Naive thymus-derived CD4-positive, alpha-beta T cell (primary cell): ENCODE results near the gene ATP2B2. TPM values are rescaled to one million over a fixed set of nuclear protein-coding genes. Genes with fewer than 3 reads are reported as not detected.

Experiments
- ATAC-seq: fragments of 150-1000 bp; cut with Tn5 transposase; 2 replicates; pipeline ENCODE4 v1.10.0; 2021; ENCODE audit warnings: mild to moderate bottlenecking, moderate library complexity
- CTCF ChIA-PET: fragments of 350-600 bp; sonication (Branson Sonifier 250); formaldehyde crosslinking; loops from one replicate; lab custom pipeline; 2021; ENCODE audit warnings: antibody characterized with exemption; lab: Charles Lee
- POLR2A ChIA-PET: fragments of 350-600 bp; sonication (Branson Sonifier 250); formaldehyde crosslinking; loops from one replicate; lab custom pipeline; 2021; ENCODE audit warnings: antibody characterized with exemption, inconsistent platforms; lab: Charles Lee
- DNase-seq, 9 donors: peaks; one replicate each; pipeline versions ENCODE4 v3.0.0 to v3.0.0-alpha.2; 2020 to 2022; ENCODE audit warnings: mixed read lengths in 1 of 9
- H3K27ac ChIP-seq: one replicate; pipeline ENCODE4 v1.7.0; 2013; ENCODE audit warnings: mild to moderate bottlenecking, low read depth, low read length, moderate library complexity
- H3K27me3 ChIP-seq, 2 donors: one replicate each; pipeline ENCODE4 v1.7.0; 2013; ENCODE audit warnings: low read length in 2 of 2, mild to moderate bottlenecking in 2 of 2, moderate library complexity in 2 of 2; ENCODE audit not compliant: control insufficient read depth in 2 of 2, insufficient read depth in 2 of 2
- H3K36me3 ChIP-seq, 3 experiments: 1 replicate in 2 of 3; 2 replicates in 1 of 3; pipeline ENCODE4 v1.7.0; 2013; ENCODE audit warnings: low read length in 3 of 3, mild to moderate bottlenecking in 3 of 3, moderate library complexity in 1 of 3; ENCODE audit not compliant: insufficient read depth in 3 of 3, control insufficient read depth in 2 of 3
- H3K4me1 ChIP-seq, 2 donors: one replicate each; pipeline ENCODE4 v1.7.0; 2013; ENCODE audit warnings: low read length in 2 of 2, mild to moderate bottlenecking in 2 of 2, moderate library complexity in 1 of 2; ENCODE audit not compliant: control insufficient read depth in 2 of 2, insufficient read depth in 2 of 2
- H3K4me3 ChIP-seq: 2 replicates; pipeline ENCODE4 v1.7.0; 2013; ENCODE audit warnings: mild to moderate bottlenecking, low read length
- H3K9me3 ChIP-seq, 3 experiments: 1 replicate in 2 of 3; 2 replicates in 1 of 3; pipeline ENCODE4 v1.7.0; 2013; ENCODE audit warnings: low read length in 3 of 3; ENCODE audit not compliant: control insufficient read depth in 2 of 3
- H3K27ac Mint-ChIP-seq, 9 donors: one replicate each; pipeline ENCODE4 v1.8.0; 2020 to 2022; ENCODE audit warnings: mixed read lengths in 9 of 9, mild to moderate bottlenecking in 8 of 9, moderate library complexity in 5 of 9, inconsistent platforms in 2 of 9
- H3K27me3 Mint-ChIP-seq, 5 donors: one replicate each; pipeline ENCODE4 v1.8.0; 2021 to 2022; ENCODE audit warnings: mixed read lengths in 5 of 5, mild to moderate bottlenecking in 1 of 5
- H3K36me3 Mint-ChIP-seq, 5 donors: one replicate each; pipeline ENCODE4 v1.8.0; 2020 to 2022; ENCODE audit warnings: mixed read lengths in 5 of 5, mild to moderate bottlenecking in 3 of 5, inconsistent platforms in 1 of 5
- H3K4me1 Mint-ChIP-seq, 7 donors: one replicate each; pipeline ENCODE4 v1.8.0; 2020 to 2022; ENCODE audit warnings: mixed read lengths in 7 of 7, mild to moderate bottlenecking in 3 of 7, inconsistent platforms in 1 of 7
- H3K4me3 Mint-ChIP-seq, 10 donors: one replicate each; pipeline ENCODE4 v1.8.0; 2020 to 2022; ENCODE audit warnings: mild to moderate bottlenecking in 10 of 10, mixed read lengths in 10 of 10, moderate library complexity in 6 of 10, inconsistent platforms in 2 of 10
- H3K9me3 Mint-ChIP-seq, 11 donors: one replicate each; pipeline ENCODE4 v1.8.0; 2020 to 2022; ENCODE audit warnings: mixed read lengths in 11 of 11, mild to moderate bottlenecking in 4 of 11, inconsistent platforms in 1 of 11, moderate library complexity in 1 of 11
- intact Hi-C, 2 donors: fragments of 100-400 bp; cut with micrococcal nuclease; formaldehyde crosslinking; loops; one replicate each; pipeline ENCODE4 v1.15.1; 2023
- polyA plus RNA-seq, 2 donors: library from polyadenylated mRNA; unstranded; fragments of 300-500 nt; fragmentation: Illumina TruSeq; gene quantifications; one replicate each; pipeline ENCODE4 v1.2.3, GENCODE V29; 2021
- total RNA-seq, 6 experiments: library from RNA in 5 of 6; stranded (reverse) in 5 of 6; gene quantifications; 1 replicate in 5 of 6; 2 replicates in 1 of 6; pipeline ENCODE4 v1.2.3 and lab custom pipeline; 2021 to 2026

ATP2B2 gene
- total and polyA plus RNA-seq, 7 experiments from 2014 or later, result not detected

DNA sequence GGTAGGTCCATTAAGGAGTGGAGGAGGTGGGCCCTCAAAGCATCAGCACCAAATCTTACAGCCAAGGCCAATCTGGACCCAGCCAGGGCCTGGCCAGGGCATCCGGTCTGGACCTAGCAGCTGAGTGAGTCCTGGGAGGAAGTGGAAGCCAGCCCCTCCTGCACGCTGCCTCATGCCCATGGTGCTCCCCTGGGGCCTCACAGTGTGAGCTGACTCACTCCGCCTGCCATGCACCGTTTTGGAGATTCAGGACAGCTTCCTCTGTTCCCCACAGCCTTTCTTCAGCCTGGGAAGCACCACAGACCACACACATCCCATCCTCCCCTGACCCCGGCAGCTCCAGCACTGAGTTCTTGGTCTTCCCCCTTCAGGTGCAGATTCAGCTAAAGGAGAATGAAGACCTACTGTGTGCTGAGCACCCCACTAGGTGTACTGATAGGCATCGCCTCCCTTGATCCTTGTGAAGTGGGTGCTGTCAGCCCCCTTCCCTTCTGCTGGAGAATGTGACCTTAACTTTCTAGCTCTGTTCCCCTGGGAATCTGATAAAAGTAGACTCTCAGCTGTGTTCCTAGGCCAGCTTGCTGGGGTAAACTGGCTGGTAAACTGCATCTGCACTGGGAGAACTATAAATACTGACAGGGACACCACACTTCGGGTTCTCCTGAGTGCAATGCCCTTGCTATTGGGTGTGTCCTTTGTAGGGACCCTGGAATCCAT is 147.6 kb downstream of the ATP2B2 start:
- H3K4me3 ChIP-seq, result no peak overlapping the region
- Mint-ChIP-seq H3K27ac (no peak overlapping the region), H3K27me3 (peaks cover 5 to 15% (median 15%) of the 10 kb centered on the region in 5 donors), H3K36me3 (peaks cover 0 to 4% (median 0%) of the 10 kb centered on the region in 5 donors), H3K9me3 (peaks cover 0 to 5% (median 0%) of the 10 kb centered on the region in 11 donors), H3K4me1 (peaks cover 0 to 6% (median 0%) of the 10 kb centered on the region in 7 donors), H3K4me3 (no peak overlapping the region)
- CTCF ChIA-PET, result no interaction called here
- no peak overlapping the region for H3K27ac ChIP-seq
- ATAC-seq (peak; percentile 45), DNase-seq (no peak)
- H3K9me3 ChIP-seq, result no peaks in the 10 kb centered on the region
- H3K4me1 ChIP-seq, result peaks cover 0 to 3% of the 10 kb centered on the region in 2 donors
- H3K27me3 ChIP-seq, result no peaks in the 10 kb centered on the region
- no peaks in the 10 kb centered on the region for H3K36me3 ChIP-seq
- intact Hi-C loops, result no loop called here
- POLR2A ChIA-PET, result no interaction called here

DNA sequence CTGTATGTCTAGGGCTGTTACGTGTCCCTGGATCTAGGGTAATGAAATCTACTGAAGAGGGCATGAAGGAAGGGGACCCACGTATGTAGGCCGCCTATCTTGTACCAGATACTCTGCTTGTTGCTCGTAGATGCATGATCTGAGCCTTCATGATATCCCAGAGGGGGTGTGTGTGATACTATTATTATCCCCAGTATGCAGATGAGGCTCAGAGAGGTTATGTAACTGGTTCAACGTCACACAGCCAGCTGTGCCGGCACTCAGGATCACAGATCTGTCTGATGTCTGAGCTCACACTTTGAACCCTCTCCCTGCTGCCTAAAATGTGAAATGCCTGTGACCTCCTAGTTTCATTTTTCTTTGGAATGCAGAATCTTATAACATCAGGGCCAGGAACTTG is 148.3 kb downstream of the ATP2B2 start:
- DNase-seq (no peak), ATAC-seq (no peak)
- no peak overlapping the region for H3K4me3 ChIP-seq
- intact Hi-C loops, result no loop called here
- peaks cover 0 to 5% (median 0%) of the 10 kb centered on the region in 11 donors for H3K9me3 Mint-ChIP-seq
- no peak overlapping the region for H3K4me3 Mint-ChIP-seq
- no peaks in the 10 kb centered on the region for H3K27me3 ChIP-seq
- H3K4me1 ChIP-seq, result peaks cover 0 to 3% of the 10 kb centered on the region in 2 donors
- H3K36me3 Mint-ChIP-seq, result peaks cover 0 to 4% (median 0%) of the 10 kb centered on the region in 5 donors
- H3K9me3 ChIP-seq, result no peaks in the 10 kb centered on the region
- peaks cover 0 to 6% (median 0%) of the 10 kb centered on the region in 7 donors for H3K4me1 Mint-ChIP-seq
- H3K27me3 Mint-ChIP-seq, result peaks cover 5 to 15% (median 15%) of the 10 kb centered on the region in 5 donors
- H3K36me3 ChIP-seq, result no peaks in the 10 kb centered on the region
- CTCF ChIA-PET, result no interaction called here
- no peak overlapping the region for H3K27ac ChIP-seq
- H3K27ac Mint-ChIP-seq, result peak overlapping the region in 1 of 9 donors; percentile 15
- POLR2A ChIA-PET, result no interaction called here

GRCh38 chr3:10356461-10356981 is 148.9 kb downstream of the ATP2B2 start:
- Histone ChIP-seq H3K4me3 (no peak overlapping the region), H3K27ac (no peak overlapping the region), H3K36me3 (no peaks in the 10 kb centered on the region), H3K27me3 (no peaks in the 10 kb centered on the region), H3K9me3 (no peaks in the 10 kb centered on the region), H3K4me1 (peaks cover 0 to 3% of the 10 kb centered on the region in 2 donors)
- Mint-ChIP-seq H3K9me3 (peaks cover 0 to 4% (median 0%) of the 10 kb centered on the region in 11 donors), H3K4me3 (no peak overlapping the region), H3K4me1 (peaks cover 0 to 6% (median 0%) of the 10 kb centered on the region in 7 donors), H3K27ac (peak overlapping the region in 1 of 9 donors; percentile 15), H3K27me3 (peaks cover 0 to 15% (median 12%) of the 10 kb centered on the region in 5 donors), H3K36me3 (peaks cover 0 to 4% (median 0%) of the 10 kb centered on the region in 5 donors)
- intact Hi-C loops, result no loop called here
- CTCF ChIA-PET, result no interaction called here
- POLR2A ChIA-PET, result no interaction called here
- DNase-seq (no peak), ATAC-seq (no peak)

DNA sequence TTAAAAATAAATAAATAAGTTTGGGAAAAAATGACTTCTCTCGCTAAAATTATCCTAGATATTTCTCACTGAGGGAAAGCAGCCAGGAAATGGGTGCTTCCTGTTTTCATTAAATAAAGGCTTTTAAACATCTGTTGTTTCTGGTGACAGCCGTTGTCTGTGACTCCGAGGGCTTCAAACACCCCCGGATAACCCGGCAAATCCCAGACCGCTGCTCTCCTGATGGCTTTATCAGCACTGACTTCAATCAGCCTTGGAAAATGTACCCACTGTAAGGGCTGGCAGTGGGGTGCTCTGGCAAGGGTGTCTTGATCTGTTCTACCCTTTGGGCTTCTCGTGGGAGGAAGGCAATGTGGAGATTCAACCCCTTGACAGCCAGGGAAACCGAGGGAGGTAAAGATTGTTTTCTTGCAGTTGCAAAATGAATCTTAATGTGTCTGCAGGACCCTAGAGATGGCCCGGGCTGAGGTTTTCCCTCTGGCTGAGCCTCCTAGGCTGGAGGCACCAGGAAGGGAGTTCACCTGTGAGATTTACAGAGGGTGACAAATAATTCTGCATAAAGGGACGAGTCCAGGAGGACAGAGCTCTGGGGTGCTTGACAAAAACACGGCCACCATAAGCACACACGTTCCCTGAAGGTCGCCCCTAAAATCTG is 150.9 kb downstream of the ATP2B2 start:
- ChIA-PET POLR2A (no interaction called here), CTCF (no interaction called here)
- Histone ChIP-seq H3K9me3 (no peaks in the 10 kb centered on the region), H3K36me3 (no peaks in the 10 kb centered on the region), H3K4me1 (peaks cover 0 to 3% of the 10 kb centered on the region in 2 donors), H3K27ac (no peak overlapping the region), H3K4me3 (no peak overlapping the region), H3K27me3 (no peaks in the 10 kb centered on the region)
- DNase-seq (no peak), ATAC-seq (no peak)
- Mint-ChIP-seq H3K36me3 (no peaks in the 10 kb centered on the region), H3K4me1 (peaks cover 0 to 6% (median 0%) of the 10 kb centered on the region in 7 donors), H3K27me3 (peaks cover 0 to 15% (median 0%) of the 10 kb centered on the region in 5 donors), H3K4me3 (no peak overlapping the region), H3K27ac (no peak overlapping the region), H3K9me3 (no peaks in the 10 kb centered on the region)
- intact Hi-C loops, result no loop called here

- Mint-ChIP-seq H3K9me3 (no peaks in the 10 kb centered on the region), H3K36me3 (no peaks in the 10 kb centered on the region), H3K4me1 (peaks cover 0 to 6% (median 0%) of the 10 kb centered on the region in 7 donors), H3K4me3 (no peak overlapping the region), H3K27me3 (peaks cover 0 to 15% (median 0%) of the 10 kb centered on the region in 5 donors), H3K27ac (no peak overlapping the region)
- ChIA-PET CTCF (no interaction called here), POLR2A (no interaction called here)
- peaks cover 0 to 3% of the 10 kb centered on the region in 2 donors for H3K4me1 ChIP-seq
- ATAC-seq (no peak), DNase-seq (no peak)
- no peak overlapping the region for H3K4me3 ChIP-seq
- intact Hi-C loops, result no loop called here
- no peaks in the 10 kb centered on the region for H3K36me3 ChIP-seq
- H3K27ac ChIP-seq, result no peak overlapping the region
- H3K27me3 ChIP-seq, result no peaks in the 10 kb centered on the region
- no peaks in the 10 kb centered on the region for H3K9me3 ChIP-seq
Observed at GRCh38 chr3:10353661-10354360, 151.6 kb downstream of the ATP2B2 start.

- no peak overlapping the region for H3K4me3 ChIP-seq
- Mint-ChIP-seq H3K27ac (no peak overlapping the region), H3K36me3 (no peaks in the 10 kb centered on the region), H3K4me1 (peaks cover 0 to 6% (median 0%) of the 10 kb centered on the region in 7 donors), H3K27me3 (peaks cover 0 to 15% (median 0%) of the 10 kb centered on the region in 5 donors), H3K4me3 (no peak overlapping the region), H3K9me3 (no peaks in the 10 kb centered on the region)
- H3K4me1 ChIP-seq, result peaks cover 0 to 3% of the 10 kb centered on the region in 2 donors
- intact Hi-C loops, result no loop called here
- H3K27me3 ChIP-seq, result no peaks in the 10 kb centered on the region
- DNase-seq (no peak), ATAC-seq (no peak)
- POLR2A ChIA-PET, result no interaction called here
- CTCF ChIA-PET, result interaction anchor here (0.6 kb wide), 1 partner anchor 67 kb away, joined by 9 read pairs; no protein-coding TSS in a partner anchor
- H3K36me3 ChIP-seq, result no peaks in the 10 kb centered on the region
- no peaks in the 10 kb centered on the region for H3K9me3 ChIP-seq
- H3K27ac ChIP-seq, result no peak overlapping the region
Observed at GRCh38 chr3:10353160-10353559, 152.2 kb downstream of the ATP2B2 start.
